Effector memory CD4-positive, alpha-beta T cell (primary cell): ENCODE results near the gene MAB21L4.

ENCODE experiments used
- DNase-seq, 3 donors: peaks; one replicate each; pipeline ENCODE4 v3.0.0-alpha.2; 2020
- H3K27ac ChIP-seq: 2 replicates; pipeline ENCODE4 v1.7.0; 2013; ENCODE audit warnings: mild to moderate bottlenecking, low read length, moderate library complexity; ENCODE audit not compliant: insufficient read depth, poor library complexity, severe bottlenecking
- H3K27me3 ChIP-seq: replicated peaks from 2 replicates; pipeline ENCODE4 v1.7.0; 2013; ENCODE audit warnings: mild to moderate bottlenecking, low read length; ENCODE audit not compliant: insufficient read depth, control insufficient read depth, poor library complexity, severe bottlenecking
- H3K36me3 ChIP-seq: 2 replicates; pipeline ENCODE4 v1.7.0; 2013; ENCODE audit warnings: mild to moderate bottlenecking, low read length, moderate library complexity; ENCODE audit not compliant: control insufficient read depth, insufficient read depth
- H3K4me1 ChIP-seq: 2 replicates; pipeline ENCODE4 v1.7.0; 2013; ENCODE audit warnings: low read length, mild to moderate bottlenecking; ENCODE audit not compliant: control insufficient read depth, insufficient read depth, poor library complexity, severe bottlenecking
- H3K4me3 ChIP-seq: 2 replicates; pipeline ENCODE4 v1.7.0; 2013; ENCODE audit warnings: low read length, low read depth, mild to moderate bottlenecking; ENCODE audit not compliant: insufficient read depth, poor library complexity, severe bottlenecking
- H3K9me3 ChIP-seq: 2 replicates; pipeline ENCODE4 v1.7.0; 2013; ENCODE audit warnings: mild to moderate bottlenecking, low read length, moderate library complexity; ENCODE audit not compliant: control insufficient read depth

The MAB21L4 gene

DNA sequence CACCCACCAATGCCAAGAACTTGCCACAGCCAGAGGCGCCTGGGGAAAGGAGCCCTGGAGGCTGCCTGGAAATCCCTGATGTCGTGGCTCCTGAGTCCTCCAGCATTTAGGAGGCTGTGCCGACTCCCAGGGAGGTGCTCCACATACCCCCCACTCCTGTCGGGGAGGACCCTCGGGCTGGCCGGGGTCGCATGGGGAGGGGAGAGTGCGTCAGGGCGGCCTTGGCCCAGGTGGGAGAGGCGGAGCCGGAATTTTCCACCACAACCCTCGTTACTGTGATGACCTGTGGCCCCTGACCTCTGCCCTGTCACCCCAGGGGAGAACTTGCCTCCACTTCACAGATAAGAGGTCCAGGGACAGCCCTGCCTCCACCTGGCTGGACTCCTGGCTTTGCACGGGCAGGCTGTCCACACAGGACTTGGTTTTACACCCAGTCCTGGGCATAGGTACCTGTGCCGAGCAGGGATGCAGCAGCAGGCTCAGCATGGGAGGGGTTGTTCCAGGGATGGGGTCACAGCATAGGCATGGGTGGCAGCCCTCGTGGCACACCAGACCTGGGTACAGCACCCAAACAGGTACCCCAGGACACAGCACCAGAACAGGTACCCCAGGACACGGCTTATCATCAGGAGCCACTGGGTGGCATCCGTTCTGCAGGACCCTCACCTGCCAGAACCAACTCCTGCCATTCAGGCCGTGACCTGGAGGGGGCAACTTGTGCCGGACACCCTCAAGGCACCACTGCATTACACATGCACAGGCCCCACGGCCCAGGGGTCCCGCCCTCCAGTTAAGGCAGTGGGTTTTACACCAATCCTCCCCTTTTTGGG is 39.6 kb downstream of the MAB21L4 start:
- Histone ChIP-seq H3K27me3 (no peaks in the 10 kb centered on the region), H3K4me3 (no peak overlapping the region), H3K4me1 (no peaks in the 10 kb centered on the region), H3K36me3 (no peaks in the 10 kb centered on the region), H3K9me3 (no peaks in the 10 kb centered on the region), H3K27ac (no peak overlapping the region)
- no peak for DNase-seq

DNA sequence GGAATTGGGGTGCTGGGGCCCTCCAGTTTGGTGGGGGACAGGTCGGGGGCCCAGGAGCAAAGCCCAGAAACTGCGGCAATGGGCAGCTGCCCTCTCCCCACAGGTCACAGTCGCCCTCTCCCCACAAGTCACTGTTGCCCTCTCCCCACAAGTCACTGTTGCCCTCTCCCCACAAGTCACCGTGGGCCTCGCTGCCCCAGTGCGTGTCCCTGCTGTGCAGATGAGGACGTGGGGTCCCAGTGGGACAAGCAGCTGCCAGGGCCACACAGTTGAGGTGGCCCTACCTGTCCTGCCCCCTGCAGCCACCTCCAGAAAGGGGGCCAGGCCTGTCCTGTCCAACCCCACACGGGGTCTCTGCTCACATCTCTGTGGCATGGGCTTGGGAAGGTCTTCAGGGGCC is 40.3 kb downstream of the MAB21L4 start:
- H3K4me3 ChIP-seq: no peak overlapping the region
- H3K27ac ChIP-seq: no peak overlapping the region
- no peaks in the 10 kb centered on the region for H3K36me3 ChIP-seq
- DNase-seq: no peak
- H3K27me3 ChIP-seq: no peaks in the 10 kb centered on the region
- no peaks in the 10 kb centered on the region for H3K4me1 ChIP-seq
- H3K9me3 ChIP-seq: no peaks in the 10 kb centered on the region

DNA sequence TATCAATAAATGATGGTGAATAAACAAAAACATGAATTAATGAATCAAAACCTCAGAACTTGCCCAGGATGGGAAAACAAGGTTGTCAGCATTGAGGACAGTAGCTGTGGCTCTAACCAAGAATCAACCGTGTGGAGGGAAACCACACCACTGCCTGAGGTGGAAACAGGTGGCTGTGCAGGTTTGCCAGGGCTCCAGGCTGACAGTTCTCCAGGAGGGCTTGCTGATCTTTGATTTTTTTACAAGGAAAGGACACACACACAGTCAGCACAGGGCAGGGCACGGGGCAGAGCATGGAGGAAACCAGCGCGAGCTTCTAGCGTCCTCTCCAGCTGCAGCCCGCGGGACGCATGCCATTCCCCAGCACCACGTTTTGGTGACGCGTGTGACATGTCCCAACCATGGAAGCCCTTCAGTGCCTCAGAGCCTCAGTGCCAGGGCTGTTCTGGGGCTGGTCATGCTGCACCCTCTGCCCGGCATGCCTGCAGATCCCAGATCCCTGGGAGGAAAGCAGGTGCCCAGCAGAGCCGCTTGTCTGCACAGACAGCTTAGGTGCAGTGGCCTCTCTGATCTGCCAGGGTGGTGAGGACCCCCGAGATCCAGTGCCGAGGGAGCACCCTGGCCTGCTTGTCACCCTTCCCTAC is 43.2 kb downstream of the MAB21L4 start:
- Histone ChIP-seq H3K9me3 (no peaks in the 10 kb centered on the region), H3K36me3 (no peaks in the 10 kb centered on the region), H3K27me3 (no peaks in the 10 kb centered on the region), H3K4me1 (no peaks in the 10 kb centered on the region), H3K27ac (no peak overlapping the region), H3K4me3 (no peak overlapping the region)
- no peak for DNase-seq

DNA sequence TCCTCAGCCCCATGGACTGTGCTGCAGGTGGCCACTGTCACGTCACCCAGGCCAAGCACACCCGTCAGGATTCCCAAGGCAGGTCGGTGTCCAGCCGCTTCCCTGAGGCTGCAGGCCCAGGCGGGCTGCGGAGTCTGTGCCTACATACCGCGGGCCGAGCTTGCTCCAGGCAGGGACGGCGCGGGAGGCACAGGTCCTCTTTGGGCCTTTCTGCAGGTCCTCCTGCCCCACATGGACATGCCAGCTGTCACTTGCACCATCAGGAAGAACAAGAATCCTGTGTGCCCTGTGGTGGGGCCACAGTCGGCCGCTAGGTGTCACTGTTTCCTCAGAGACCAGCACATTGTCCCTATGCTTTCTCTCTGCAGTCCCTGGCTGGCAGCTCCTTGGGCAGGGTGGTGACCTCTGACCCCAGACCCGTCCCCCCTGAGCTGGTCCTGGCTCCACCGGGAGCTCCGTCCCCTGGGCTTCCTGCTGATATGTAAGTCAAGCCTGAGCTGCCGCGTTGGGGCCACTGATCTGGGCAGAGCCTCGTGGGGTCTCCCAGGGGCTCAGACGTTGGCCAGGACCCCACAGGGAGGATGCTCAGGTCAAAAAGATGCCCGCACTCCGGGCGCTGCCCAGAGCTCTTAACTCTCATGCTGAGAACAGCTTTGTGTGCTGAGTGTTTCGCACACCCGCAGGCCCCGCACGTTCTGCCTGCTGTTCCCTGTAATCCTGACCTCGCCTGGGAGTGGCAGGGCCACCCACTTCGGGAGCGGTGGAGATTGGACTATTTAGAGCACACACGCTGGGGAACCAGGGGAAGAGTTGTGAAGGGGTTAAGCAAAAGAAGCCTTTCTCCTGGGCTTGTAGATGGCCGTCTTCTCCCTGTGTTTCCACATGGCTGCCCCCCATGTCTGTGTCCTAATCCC is 44.6 kb downstream of the MAB21L4 start:
- Histone ChIP-seq H3K27ac (no peak overlapping the region), H3K36me3 (no peaks in the 10 kb centered on the region), H3K4me3 (no peak overlapping the region), H3K27me3 (no peaks in the 10 kb centered on the region), H3K9me3 (no peaks in the 10 kb centered on the region), H3K4me1 (no peaks in the 10 kb centered on the region)
- peak; percentile 55 to 69 (median 58) for DNase-seq

DNA sequence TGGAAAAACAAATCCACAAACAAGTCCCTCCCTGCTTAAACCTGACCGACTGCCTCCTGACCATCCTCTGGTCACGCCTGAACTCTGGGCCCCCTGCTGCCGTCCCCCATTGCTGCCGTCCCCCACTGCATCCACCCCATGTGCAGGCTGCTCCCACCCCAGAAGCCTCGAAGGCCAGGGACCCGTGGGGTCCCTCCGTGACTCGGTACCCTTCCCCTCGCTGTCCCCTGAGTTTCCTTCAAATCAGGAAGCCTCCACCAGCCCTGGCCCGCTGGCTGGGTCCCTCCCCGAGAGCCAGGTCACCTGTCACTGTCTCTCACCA is 45.2 kb downstream of the MAB21L4 start:
- Histone ChIP-seq H3K4me3 (no peak overlapping the region), H3K27ac (no peak overlapping the region), H3K4me1 (no peaks in the 10 kb centered on the region), H3K9me3 (no peaks in the 10 kb centered on the region), H3K36me3 (no peaks in the 10 kb centered on the region), H3K27me3 (no peaks in the 10 kb centered on the region)
- DNase-seq: no peak

DNA sequence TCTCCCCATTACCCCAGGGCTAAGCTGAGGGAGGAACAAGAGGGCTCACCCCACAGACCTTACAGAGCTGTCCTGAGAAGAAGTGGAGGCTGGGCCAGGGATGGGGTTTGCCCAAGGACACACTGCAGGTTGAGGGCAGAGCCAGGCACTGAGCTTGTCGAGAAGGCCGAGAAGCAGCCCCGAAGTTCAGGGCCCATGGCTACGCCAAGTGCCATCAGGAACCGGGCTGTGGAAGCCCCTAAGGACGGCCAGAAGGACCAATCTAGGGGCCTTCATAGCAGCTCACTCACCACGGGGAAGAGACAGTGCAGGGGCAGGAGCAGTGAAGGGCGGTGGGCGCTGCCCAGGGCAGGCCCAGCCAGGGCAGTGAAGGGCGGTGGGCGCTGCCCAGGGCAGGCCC is 45.9 kb downstream of the MAB21L4 start:
- H3K4me1 ChIP-seq: no peaks in the 10 kb centered on the region
- no peaks in the 10 kb centered on the region for H3K9me3 ChIP-seq
- no peak overlapping the region for H3K4me3 ChIP-seq
- H3K36me3 ChIP-seq: no peaks in the 10 kb centered on the region
- no peak overlapping the region for H3K27ac ChIP-seq
- DNase-seq: no peak
- no peaks in the 10 kb centered on the region for H3K27me3 ChIP-seq

DNA sequence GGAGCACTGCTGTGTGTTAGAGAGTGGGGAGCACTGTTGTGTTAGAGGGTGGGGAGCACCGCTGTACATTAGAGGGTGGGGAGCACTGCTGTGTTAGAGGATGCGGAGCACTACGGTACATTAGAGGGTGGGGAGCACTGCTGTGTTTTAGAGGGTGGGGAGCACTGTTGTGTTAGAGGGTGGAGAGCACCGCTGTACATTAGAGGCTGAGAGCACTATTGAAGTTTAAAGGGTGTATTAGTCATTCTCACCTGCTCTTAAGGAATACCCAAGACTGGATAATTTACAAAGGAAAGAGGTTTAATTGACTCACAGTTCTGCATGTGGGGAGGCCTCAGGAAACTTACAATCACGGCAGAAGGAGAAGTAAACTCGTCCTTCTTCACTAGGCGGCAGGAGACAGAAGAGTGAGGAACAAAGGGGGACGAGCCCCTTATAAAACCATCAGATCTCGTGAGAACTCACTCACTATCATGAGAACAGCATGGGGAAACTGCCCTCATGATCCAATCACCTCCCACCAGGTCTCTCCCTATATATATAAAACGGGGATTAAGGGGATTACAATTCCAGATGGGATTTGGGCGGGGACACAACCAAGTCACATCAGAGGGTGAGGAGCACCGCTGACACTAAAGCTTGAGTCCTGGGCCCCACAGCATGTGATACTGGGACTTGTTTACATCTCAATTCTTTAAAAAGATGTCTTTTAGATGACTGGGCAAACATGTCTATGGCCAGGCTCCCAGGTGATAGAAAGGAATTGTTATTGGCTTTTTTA is 46.9 kb downstream of the MAB21L4 start:
- Histone ChIP-seq H3K4me1 (no peaks in the 10 kb centered on the region), H3K27ac (no peak overlapping the region), H3K4me3 (no peak overlapping the region), H3K36me3 (no peaks in the 10 kb centered on the region), H3K27me3 (no peaks in the 10 kb centered on the region), H3K9me3 (no peaks in the 10 kb centered on the region)
- DNase-seq: no peak

DNA sequence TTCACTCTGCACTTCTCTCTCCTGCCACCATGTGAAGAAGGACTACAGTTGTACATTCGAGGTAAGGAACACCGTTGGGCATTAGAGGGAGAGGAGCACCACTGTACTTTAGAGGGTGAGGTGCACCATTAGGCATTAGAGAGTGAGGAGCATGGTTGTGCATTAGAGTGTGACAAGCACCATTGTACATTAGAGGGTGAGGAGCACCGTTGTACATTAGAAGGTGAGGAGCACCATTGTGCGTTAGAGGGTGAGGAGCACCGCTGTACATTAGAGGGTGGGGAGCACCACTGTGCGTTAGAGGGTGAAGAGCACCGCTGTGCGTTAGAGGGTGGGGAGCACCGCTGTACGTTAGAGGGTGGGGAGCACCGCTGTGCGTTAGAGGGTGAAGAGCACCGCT is 48.1 kb downstream of the MAB21L4 start:
- Histone ChIP-seq H3K4me3 (no peak overlapping the region), H3K27ac (no peak overlapping the region), H3K27me3 (no peaks in the 10 kb centered on the region), H3K4me1 (no peaks in the 10 kb centered on the region), H3K36me3 (no peaks in the 10 kb centered on the region), H3K9me3 (no peaks in the 10 kb centered on the region)
- DNase-seq: no peak

DNA sequence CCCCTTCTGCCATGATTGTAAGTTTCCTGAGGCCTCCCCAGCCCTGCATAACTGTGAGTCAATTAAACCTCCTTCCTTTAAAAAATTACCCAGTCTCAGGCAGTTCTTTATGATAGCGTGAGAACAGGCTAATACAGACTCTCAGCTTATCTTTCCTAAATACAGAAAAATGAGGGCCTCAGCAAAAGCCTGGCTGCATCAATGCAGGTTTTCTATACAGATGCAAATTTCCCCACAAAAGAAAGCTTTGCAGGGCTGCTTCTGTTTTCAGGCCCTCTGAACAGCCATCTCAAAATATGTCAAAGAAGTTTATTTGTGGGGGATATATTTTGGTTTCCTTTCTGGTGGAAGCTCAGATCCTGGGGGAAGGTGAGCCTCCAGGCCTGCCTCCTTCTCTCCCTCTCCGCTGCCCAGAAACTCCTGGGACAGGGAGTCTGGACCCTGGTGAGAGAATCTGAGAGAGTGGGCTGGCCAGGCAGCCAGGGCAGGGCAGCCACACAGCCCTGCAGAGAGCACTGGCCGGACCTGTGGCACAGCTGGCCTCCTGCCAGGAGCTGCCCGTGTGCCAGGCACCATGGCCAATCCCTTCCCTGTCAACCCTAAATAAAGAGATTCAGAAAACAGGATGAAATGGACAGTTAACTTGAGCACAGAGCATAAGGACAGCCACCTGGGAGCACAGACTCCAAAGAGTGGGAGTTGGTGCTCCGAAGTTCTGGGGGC is 48.9 kb downstream of the MAB21L4 start:
- no peak overlapping the region for H3K27ac ChIP-seq
- H3K27me3 ChIP-seq: no peaks in the 10 kb centered on the region
- no peak for DNase-seq
- no peak overlapping the region for H3K4me3 ChIP-seq
- no peaks in the 10 kb centered on the region for H3K4me1 ChIP-seq
- no peaks in the 10 kb centered on the region for H3K36me3 ChIP-seq
- no peaks in the 10 kb centered on the region for H3K9me3 ChIP-seq
